Measurements from ENCODE around the gene TPM3.

Gene TPM3

GRCh38 chr1:154222918-154223317, 31.0 kb upstream of the TPM3 start:
- Histone ChIP-seq H3K27ac (no peak overlapping the region), H3K9ac (no peak overlapping the region), H3K27me3 (no peaks in the 10 kb centered on the region), H3K4me1 (peaks cover 43% of the 10 kb centered on the region), H3K4me3 (peak overlapping the region; percentile 92), H4K20me1 (peaks cover 76% of the 10 kb centered on the region), H3K4me2 (peak overlapping the region; percentile 93), H3K36me3 (peaks cover 52% of the 10 kb centered on the region), H3K9me3 (no peaks in the 10 kb centered on the region)
- no peak for TF ChIP-seq Cebpa-rat (IDR thresholded peaks at IDR 0.05)

DNA sequence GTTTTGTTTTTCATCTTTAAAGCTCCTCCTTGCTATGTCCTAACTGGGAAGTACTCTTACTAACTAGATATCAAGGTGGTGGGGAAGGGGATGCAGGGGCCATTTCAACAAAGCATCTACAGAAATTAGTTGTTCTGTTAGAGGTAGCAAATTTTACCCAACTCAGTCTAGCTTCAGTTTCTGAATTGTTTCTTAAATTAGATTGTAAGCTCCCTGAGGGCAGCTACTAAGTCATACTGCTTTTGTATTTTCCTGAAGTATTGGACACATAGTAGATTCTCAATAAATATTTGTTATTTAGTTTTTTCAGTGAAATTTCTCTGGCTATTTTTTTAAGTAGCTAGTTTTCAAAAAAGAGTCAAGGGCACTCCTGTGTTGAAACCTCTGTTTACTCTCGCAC, 30.6 kb upstream of the TPM3 start:
- H3K27ac ChIP-seq, result no peak overlapping the region
- H3K36me3 ChIP-seq, result peaks cover 52% of the 10 kb centered on the region
- H3K4me2 ChIP-seq, result peak overlapping the region; percentile 93
- H3K9me3 ChIP-seq, result no peaks in the 10 kb centered on the region
- no peak for TF ChIP-seq Cebpa-rat (IDR thresholded peaks at IDR 0.05)
- peak overlapping the region; percentile 99 for H3K9ac ChIP-seq
- no peaks in the 10 kb centered on the region for H3K27me3 ChIP-seq
- peaks cover 44% of the 10 kb centered on the region for H3K4me1 ChIP-seq
- peak overlapping the region; percentile 92 for H3K4me3 ChIP-seq
- peaks cover 76% of the 10 kb centered on the region for H4K20me1 ChIP-seq

DNA sequence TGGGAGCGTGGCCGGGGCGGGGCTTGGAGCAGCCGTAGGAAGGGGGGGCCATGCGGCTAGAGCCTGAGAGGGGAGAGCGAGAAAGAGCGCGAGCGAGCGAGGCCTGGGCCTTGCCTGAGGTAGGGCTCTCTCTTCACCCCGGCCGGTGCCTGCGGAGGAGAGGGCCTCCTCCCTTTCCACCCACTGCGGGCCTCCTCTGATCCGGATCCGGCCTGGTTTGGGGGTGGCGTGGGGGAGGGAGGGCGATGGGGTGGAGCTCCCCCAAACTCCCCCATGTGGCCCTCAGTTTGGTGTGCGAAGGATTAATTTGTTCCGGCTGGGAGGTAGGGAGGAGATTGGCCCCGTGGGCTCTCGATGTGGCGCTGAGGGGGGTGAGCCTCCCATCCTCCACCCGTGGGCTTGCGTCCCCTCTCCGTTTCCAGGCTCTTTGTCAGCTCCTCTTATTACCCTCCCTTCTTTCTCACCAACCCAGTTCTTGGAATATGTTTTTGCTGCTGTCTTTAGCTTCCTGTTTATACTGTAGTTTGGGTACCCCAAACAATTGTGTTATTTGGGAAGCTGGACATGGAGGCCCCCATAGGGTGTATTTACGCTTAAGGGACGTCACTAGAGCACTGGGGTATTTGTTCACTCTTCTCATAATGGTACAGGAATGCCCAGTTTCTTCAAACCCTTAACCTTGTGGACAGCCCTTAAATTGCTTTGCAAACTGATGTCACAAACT, 29.5 kb upstream of the TPM3 start:
- Histone ChIP-seq H3K27me3 (no peaks in the 10 kb centered on the region), H3K36me3 (peaks cover 52% of the 10 kb centered on the region), H3K27ac (peak overlapping the region; percentile 98)

GRCh38 chr1:154220970-154221277, 29.0 kb upstream of the TPM3 start:
- Histone ChIP-seq H4K20me1 (peaks cover 76% of the 10 kb centered on the region), H3K4me2 (peak overlapping the region; percentile 93), H3K27ac (peak overlapping the region; percentile 98), H3K9ac (peak overlapping the region; percentile 99), H3K36me3 (peaks cover 52% of the 10 kb centered on the region), H3K4me1 (peaks cover 44% of the 10 kb centered on the region), H3K4me3 (peak overlapping the region; percentile 92), H3K9me3 (no peaks in the 10 kb centered on the region), H3K27me3 (no peaks in the 10 kb centered on the region)
- TF ChIP-seq Cebpa-rat (IDR thresholded peaks at IDR 0.05), result no peak

More for the DNA sequence above, 29.5 kb upstream of the TPM3 start:
- H3K4me2 ChIP-seq, result peak overlapping the region; percentile 93
- H3K4me3 ChIP-seq, result peak overlapping the region; percentile 92
- no peak for TF ChIP-seq Cebpa-rat (IDR thresholded peaks at IDR 0.05)
- peaks cover 76% of the 10 kb centered on the region for H4K20me1 ChIP-seq
- H3K4me1 ChIP-seq, result peaks cover 44% of the 10 kb centered on the region
- no peaks in the 10 kb centered on the region for H3K9me3 ChIP-seq
- H3K9ac ChIP-seq, result peak overlapping the region; percentile 99

- peaks cover 49% of the 10 kb centered on the region for H3K36me3 ChIP-seq
- H3K27me3 ChIP-seq, result no peaks in the 10 kb centered on the region
- peaks cover 76% of the 10 kb centered on the region for H4K20me1 ChIP-seq
These were observed 28.4 kb upstream of the TPM3 start, which contains the start of gene UBAP2L for GRCh38 chr1:154220071-154220969. TSS of gene UBAP2L (plus strand) at chr1:154220955. CDS start at chr1:154225124, 4,169 bp downstream.

GRCh38 chr1:154219541-154219940, 27.6 kb upstream of the TPM3 start:
- H3K36me3 ChIP-seq, result peaks cover 49% of the 10 kb centered on the region
- peaks cover 44% of the 10 kb centered on the region for H3K4me1 ChIP-seq
- TF ChIP-seq Cebpa-rat (IDR thresholded peaks at IDR 0.05), result no peak
- no peaks in the 10 kb centered on the region for H3K27me3 ChIP-seq
- peak overlapping the region; percentile 77 for H3K4me2 ChIP-seq
- H3K9me3 ChIP-seq, result no peaks in the 10 kb centered on the region
- peak overlapping the region; percentile 99 for H3K9ac ChIP-seq
- peak overlapping the region; percentile 98 for H3K27ac ChIP-seq
- H3K4me3 ChIP-seq, result peak overlapping the region; percentile 92
- peaks cover 76% of the 10 kb centered on the region for H4K20me1 ChIP-seq

More at GRCh38 chr1:154220071-154220969, 28.4 kb upstream of the TPM3 start, which contains the start of gene UBAP2L:
- Histone ChIP-seq H3K9ac (peak within 1 kb of the TSS; percentile 99), H3K4me2 (peak within 1 kb of the TSS; percentile 93), H3K4me3 (peak within 1 kb of the TSS; percentile 92), H3K9me3 (no peaks in the 10 kb centered on the region), H3K4me1 (peaks cover 44% of the 10 kb centered on the region), H3K27ac (peak within 1 kb of the TSS; percentile 98)
- no peak for TF ChIP-seq Cebpa-rat (IDR thresholded peaks at IDR 0.05)

DNA sequence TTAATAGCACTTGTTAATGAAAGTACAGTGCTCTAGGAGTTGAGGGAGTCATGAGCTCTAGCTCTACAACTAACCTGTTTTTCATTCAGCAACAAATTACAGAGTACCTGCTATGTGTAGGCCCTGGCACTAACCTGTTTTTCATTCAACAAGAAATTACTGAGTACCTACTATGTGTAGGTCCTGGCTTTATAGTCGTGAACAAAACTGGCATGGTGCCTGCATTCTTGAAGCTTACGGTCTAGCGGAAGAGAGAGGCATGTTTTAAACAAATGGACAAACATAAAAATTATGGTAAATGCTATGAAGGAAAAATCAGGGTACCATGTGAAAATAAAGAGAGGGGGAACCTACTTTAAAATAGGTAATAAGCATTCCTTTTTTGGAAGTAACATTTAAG, 26.6 kb upstream of the TPM3 start:
- Histone ChIP-seq H3K27ac (no peak overlapping the region; the same call in 1 of the 2 replicates), H3K4me1 (peaks cover 35% of the 10 kb centered on the region), H3K9me3 (no peaks in the 10 kb centered on the region), H3K36me3 (peaks cover 53% of the 10 kb centered on the region), H3K4me3 (peak overlapping the region; percentile 92), H4K20me1 (peaks cover 76% of the 10 kb centered on the region), H3K27me3 (no peaks in the 10 kb centered on the region), H3K9ac (peak overlapping the region; percentile 99; the same call in 1 of the 2 replicates), H3K4me2 (peak overlapping the region; percentile 77)
- TF ChIP-seq Cebpa-rat (IDR thresholded peaks at IDR 0.05), result no peak

- Histone ChIP-seq H4K20me1 (peaks cover 74% of the 10 kb centered on the region), H3K4me2 (no peak overlapping the region), H3K4me1 (peaks cover 5% of the 10 kb centered on the region), H3K27ac (no peak overlapping the region), H3K9me3 (no peaks in the 10 kb centered on the region), H3K9ac (no peak overlapping the region), H3K27me3 (no peaks in the 10 kb centered on the region), H3K36me3 (peaks cover 96% of the 10 kb centered on the region), H3K4me3 (no peak overlapping the region)
- no peak for TF ChIP-seq Cebpa-rat (IDR thresholded peaks at IDR 0.05)
These were observed 21.4 kb upstream of the TPM3 start for GRCh38 chr1:154213274-154213673.

GRCh38 chr1:154212083-154212482, 20.2 kb upstream of the TPM3 start:
- no peak overlapping the region for H3K4me2 ChIP-seq
- H3K4me1 ChIP-seq, result no peaks in the 10 kb centered on the region
- H3K9me3 ChIP-seq, result no peaks in the 10 kb centered on the region
- no peak overlapping the region for H3K9ac ChIP-seq
- peaks cover 96% of the 10 kb centered on the region for H3K36me3 ChIP-seq
- TF ChIP-seq Cebpa-rat (IDR thresholded peaks at IDR 0.05), result no peak
- H3K27me3 ChIP-seq, result no peaks in the 10 kb centered on the region
- H4K20me1 ChIP-seq, result peaks cover 74% of the 10 kb centered on the region
- H3K27ac ChIP-seq, result no peak overlapping the region
- no peak overlapping the region for H3K4me3 ChIP-seq

Measured in BLaER1 (cell line).